PFSK-1 (cell line): ENCODE data around the gene BPIFB3.

Experiments
- FOXP2 ChIP-seq: optimal IDR thresholded peaks from 2 replicates; pipeline ENCODE3; 2011; ENCODE audit warnings: borderline replicate concordance, control low read depth, inconsistent platforms; ENCODE audit not compliant: insufficient read depth; ENCODE audit errors: extremely low read length, extremely low read depth
- POLR2AphosphoS5 ChIP-seq: IDR thresholded peaks from 2 replicates; pipeline ENCODE4 v1.6.1; 2012; ENCODE audit warnings: low read depth, mild to moderate bottlenecking, control low read depth, low read length, moderate library complexity
- SIN3A ChIP-seq: IDR thresholded peaks from 2 replicates; pipeline ENCODE4 v1.6.1; 2012; ENCODE audit warnings: mild to moderate bottlenecking, low read length, moderate library complexity, borderline replicate concordance; ENCODE audit not compliant: insufficient read depth
- TAF1 ChIP-seq: IDR thresholded peaks from 2 replicates; pipeline ENCODE4 v1.6.1; 2012; ENCODE audit warnings: low read length, control low read depth, borderline replicate concordance; ENCODE audit not compliant: insufficient read depth
- TF ChIP-seq, protein P1 (sequence below), 2 experiments: IDR thresholded peaks; 2 replicates each; pipeline versions ENCODE4 v1.6.1 to v1.8.0; 2011 to 2012; ENCODE audit warnings: low read depth in 2 of 2, low read length in 2 of 2, control low read depth in 1 of 2, inconsistent platforms in 1 of 2, mild to moderate bottlenecking in 1 of 2, moderate library complexity in 1 of 2; ENCODE audit not compliant: insufficient read depth in 1 of 2

Gene BPIFB3

DNA sequence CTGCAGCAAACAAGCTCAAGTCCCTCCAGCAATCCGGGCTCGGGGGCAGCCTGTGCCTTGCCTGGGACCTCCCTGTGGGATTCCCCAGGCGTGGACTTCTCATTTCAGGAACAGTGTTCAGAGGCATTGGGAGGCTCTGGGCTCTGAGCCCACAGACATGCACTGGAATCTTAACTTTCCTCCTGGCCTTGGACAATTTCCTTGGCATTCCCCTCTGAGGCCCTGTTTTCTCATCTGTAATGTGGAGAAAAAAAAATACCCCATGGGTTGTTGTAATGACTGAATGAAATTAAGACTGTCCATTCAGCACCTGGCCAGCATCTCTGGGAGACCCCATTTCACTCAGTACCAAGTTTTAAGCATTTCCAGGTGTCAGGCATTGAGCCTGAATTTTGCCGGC, 43.3 kb downstream of the BPIFB3 start:
- TF ChIP-seq, protein P1, sequence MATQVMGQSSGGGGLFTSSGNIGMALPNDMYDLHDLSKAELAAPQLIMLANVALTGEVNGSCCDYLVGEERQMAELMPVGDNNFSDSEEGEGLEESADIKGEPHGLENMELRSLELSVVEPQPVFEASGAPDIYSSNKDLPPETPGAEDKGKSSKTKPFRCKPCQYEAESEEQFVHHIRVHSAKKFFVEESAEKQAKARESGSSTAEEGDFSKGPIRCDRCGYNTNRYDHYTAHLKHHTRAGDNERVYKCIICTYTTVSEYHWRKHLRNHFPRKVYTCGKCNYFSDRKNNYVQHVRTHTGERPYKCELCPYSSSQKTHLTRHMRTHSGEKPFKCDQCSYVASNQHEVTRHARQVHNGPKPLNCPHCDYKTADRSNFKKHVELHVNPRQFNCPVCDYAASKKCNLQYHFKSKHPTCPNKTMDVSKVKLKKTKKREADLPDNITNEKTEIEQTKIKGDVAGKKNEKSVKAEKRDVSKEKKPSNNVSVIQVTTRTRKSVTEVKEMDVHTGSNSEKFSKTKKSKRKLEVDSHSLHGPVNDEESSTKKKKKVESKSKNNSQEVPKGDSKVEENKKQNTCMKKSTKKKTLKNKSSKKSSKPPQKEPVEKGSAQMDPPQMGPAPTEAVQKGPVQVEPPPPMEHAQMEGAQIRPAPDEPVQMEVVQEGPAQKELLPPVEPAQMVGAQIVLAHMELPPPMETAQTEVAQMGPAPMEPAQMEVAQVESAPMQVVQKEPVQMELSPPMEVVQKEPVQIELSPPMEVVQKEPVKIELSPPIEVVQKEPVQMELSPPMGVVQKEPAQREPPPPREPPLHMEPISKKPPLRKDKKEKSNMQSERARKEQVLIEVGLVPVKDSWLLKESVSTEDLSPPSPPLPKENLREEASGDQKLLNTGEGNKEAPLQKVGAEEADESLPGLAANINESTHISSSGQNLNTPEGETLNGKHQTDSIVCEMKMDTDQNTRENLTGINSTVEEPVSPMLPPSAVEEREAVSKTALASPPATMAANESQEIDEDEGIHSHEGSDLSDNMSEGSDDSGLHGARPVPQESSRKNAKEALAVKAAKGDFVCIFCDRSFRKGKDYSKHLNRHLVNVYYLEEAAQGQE (IDR thresholded peaks at IDR 0.05; ENCODE audit: insufficient read depth in 1 of 2, low read depth in 2 of 2, low read length in 2 of 2) = no peak
- TF ChIP-seq FOXP2 (no peak), POLR2AphosphoS5 (no peak), TAF1 (no peak), SIN3A (no peak)

DNA sequence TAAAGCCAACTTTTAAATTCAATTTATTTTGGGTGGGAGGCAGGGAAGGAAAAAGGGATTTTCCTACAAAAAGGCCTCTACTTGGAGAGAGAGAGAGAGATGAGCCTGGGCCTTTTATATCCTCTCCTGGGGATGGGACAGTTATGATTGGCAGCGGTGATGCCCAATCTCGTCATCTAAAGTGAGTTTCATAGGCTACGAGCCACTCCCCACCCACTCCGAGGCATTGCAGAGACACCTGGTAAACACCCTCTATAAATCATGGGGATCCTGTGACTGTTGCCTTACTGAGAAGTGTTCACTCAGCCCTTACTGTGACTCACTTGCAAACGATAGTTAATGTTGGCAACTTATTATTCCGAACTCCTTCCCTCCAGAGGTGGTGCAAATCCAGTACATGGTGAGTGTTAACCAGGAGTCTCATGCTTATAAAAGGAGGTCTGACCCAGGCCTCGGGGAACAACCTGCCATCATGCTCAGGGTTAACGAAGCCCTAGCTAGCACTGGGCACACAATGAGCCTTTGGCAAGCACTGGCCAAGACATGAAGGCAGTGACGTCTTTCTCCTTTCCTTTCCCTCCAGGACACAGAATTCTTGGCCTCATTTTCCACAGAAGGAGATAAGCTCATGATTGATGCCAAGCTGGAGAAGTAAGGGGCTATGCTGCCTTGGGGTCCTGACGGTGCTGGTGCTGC, 46.3 kb downstream of the BPIFB3 start:
- no peak for TF ChIP-seq SIN3A
- TF ChIP-seq TAF1 = no peak
- TF ChIP-seq, protein P1 (IDR thresholded peaks at IDR 0.05; ENCODE audit: insufficient read depth in 1 of 2, low read depth in 2 of 2, low read length in 2 of 2) = no peak
- TF ChIP-seq FOXP2 = no peak

DNA sequence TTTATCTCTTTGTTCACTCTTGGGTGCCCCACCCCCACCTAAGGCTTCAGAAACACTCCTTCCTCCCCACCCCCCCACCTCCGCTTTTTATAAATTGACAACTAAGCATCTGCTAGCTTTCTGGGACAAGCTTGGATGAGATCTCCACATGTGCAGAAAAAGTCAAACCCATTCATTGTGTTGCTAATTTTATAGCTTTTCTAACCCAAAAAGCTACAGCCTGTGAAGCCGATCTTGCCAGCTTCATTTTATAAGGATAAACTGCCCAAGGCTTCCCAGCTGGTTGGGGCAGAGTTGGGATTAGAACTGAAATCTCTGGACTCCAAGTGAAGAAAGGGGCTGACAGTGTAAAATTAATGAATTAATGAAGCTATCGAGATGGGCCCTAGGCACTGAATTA, 49.9 kb downstream of the BPIFB3 start:
- TF ChIP-seq SIN3A = no peak
- no peak for TF ChIP-seq POLR2AphosphoS5
- TF ChIP-seq, protein P1 (IDR thresholded peaks at IDR 0.05; ENCODE audit: insufficient read depth in 1 of 2, low read depth in 2 of 2, low read length in 2 of 2) = no peak
- TF ChIP-seq FOXP2 = no peak
- no peak for TF ChIP-seq TAF1

DNA sequence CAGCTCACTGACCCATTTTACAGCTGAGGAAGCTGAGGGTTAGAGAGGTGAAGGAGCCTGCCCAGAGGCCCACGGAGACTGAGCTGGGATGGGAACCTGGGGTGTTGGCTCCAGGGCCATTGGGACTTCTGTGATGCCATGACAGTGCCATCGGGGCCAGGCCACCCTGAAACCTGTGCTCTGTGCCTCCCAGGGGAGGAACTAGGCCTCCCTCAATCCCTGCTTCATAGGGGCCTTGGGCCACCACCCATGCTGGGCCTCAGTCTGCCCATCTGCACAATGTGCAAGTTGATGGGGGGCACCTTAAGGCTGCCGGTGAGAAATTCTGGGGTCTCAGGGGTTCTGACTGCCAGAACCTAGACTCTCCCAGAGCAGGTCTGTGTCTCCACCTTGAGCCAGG, 50.6 kb downstream of the BPIFB3 start:
- TF ChIP-seq FOXP2 (no peak), POLR2AphosphoS5 (no peak)
- TF ChIP-seq, protein P1 (IDR thresholded peaks at IDR 0.05; ENCODE audit: insufficient read depth in 1 of 2, low read depth in 2 of 2, low read length in 2 of 2) = no peak
